HG02973 (cell line): ENCODE measurements around the gene ZFYVE28.

Experiments
- ATAC-seq: cut with Tn5 transposase; IDR thresholded peaks from one replicate; pipeline ENCODE4 v1.9.1; 2021; ENCODE audit warnings: moderate library complexity; ENCODE audit not compliant: unreplicated experiment

ZFYVE28 gene

GRCh38 chr4:2428496-2429213, 10.2 kb upstream of the ZFYVE28 start:
- no peak for ATAC-seq

- ATAC-seq, result no peak
Observed at GRCh38 chr4:2427383-2428334, 9.2 kb upstream of the ZFYVE28 start.

GRCh38 chr4:2426711-2427275, 8.3 kb upstream of the ZFYVE28 start:
- no peak for ATAC-seq

- ATAC-seq, result no peak
Observed at GRCh38 chr4:2426069-2426397, 7.6 kb upstream of the ZFYVE28 start.

- no peak for ATAC-seq
Observed at GRCh38 chr4:2425386-2426068, 7.1 kb upstream of the ZFYVE28 start.

GRCh38 chr4:2424581-2424980, 6.1 kb upstream of the ZFYVE28 start:
- ATAC-seq, result no peak

- no peak for ATAC-seq
Observed at GRCh38 chr4:2423695-2424094, 5.2 kb upstream of the ZFYVE28 start.

GRCh38 chr4:2423066-2423465, 4.6 kb upstream of the ZFYVE28 start:
- no peak for ATAC-seq

GRCh38 chr4:2421928-2422327, 3.5 kb upstream of the ZFYVE28 start:
- no peak for ATAC-seq

- no peak for ATAC-seq
Observed at GRCh38 chr4:2419814-2420213, 1.4 kb upstream of the ZFYVE28 start.

- ATAC-seq, result peak; percentile 81
Observed at GRCh38 chr4:2418650-2419571, 466 bp upstream of the ZFYVE28 start, which contains the start of gene CFAP99. TSS of gene CFAP99 (plus strand) at chr4:2418955.

- ATAC-seq, result no peak
Observed at GRCh38 chr4:2417226-2417764, 1.1 kb downstream of the ZFYVE28 start.

- ATAC-seq, result no peak
Observed at GRCh38 chr4:2416564-2417225, 1.8 kb downstream of the ZFYVE28 start.

- no peak for ATAC-seq
Observed at GRCh38 chr4:2415881-2416563, 2.4 kb downstream of the ZFYVE28 start.

- ATAC-seq, result no peak
Observed at GRCh38 chr4:2415213-2415612, 3.2 kb downstream of the ZFYVE28 start.

- no peak for ATAC-seq
Observed at GRCh38 chr4:2413821-2414610, 4.4 kb downstream of the ZFYVE28 start.

- ATAC-seq, result peak; percentile 45
Observed at GRCh38 chr4:2412885-2413716, 5.3 kb downstream of the ZFYVE28 start.
